Measurements from ENCODE around the gene PARD6A. TPM values are rescaled to one million over a fixed set of nuclear protein-coding genes. Genes with fewer than 3 reads are reported as not detected.

Gene PARD6A
- total and polyA plus RNA-seq, 2 of the 13 experiments (the other 11 are each of a cell fraction or from before 2014, with no cell fraction given) = 3.5 to 4.3 TPM

GRCh38 chr16:67660564-67661028 is at the start of gene PARD6A (continued):
- TF ChIP-seq ZNF407 (CRISPR knock-in tag; IDR thresholded peaks at IDR 0.05; ENCODE audit: not compliant biosample characterization) = peak; percentile 0
- no peak; the same call in 1 of the 2 replicates for TF ChIP-seq ATF1 (CRISPR knock-in tag; IDR thresholded peaks at IDR 0.05)
- TF ChIP-seq NFRKB (IDR thresholded peaks at IDR 0.05) = no peak
- TF ChIP-seq ZSCAN31 (CRISPR knock-in tag; IDR thresholded peaks at IDR 0.05; ENCODE audit: low read depth) = no peak
- 0 out of 2 replicates have a peak, but pooled peaks have one; percentile 81 for TF ChIP-seq REXO4 (CRISPR knock-in tag; IDR thresholded peaks at IDR 0.05; ENCODE audit: borderline replicate concordance)
- TF ChIP-seq NR2F6 (IDR thresholded peaks at IDR 0.05) = no peak
- no peak for TF ChIP-seq NR2F6 (CRISPR knock-in tag; IDR thresholded peaks at IDR 0.05)
- TF ChIP-seq CREB3 (CRISPR knock-in tag; IDR thresholded peaks at IDR 0.05) = no peak; the same call in 1 of the 2 replicates
- no peak for TF ChIP-seq RORA (CRISPR knock-in tag; IDR thresholded peaks at IDR 0.05)
- TF ChIP-seq ZNF143 (CRISPR knock-in tag; IDR thresholded peaks at IDR 0.05) = no peak
- TF ChIP-seq ZSCAN30 (CRISPR knock-in tag; IDR thresholded peaks at IDR 0.05) = no peak
- no peak for TF ChIP-seq NAIF1 (CRISPR knock-in tag; IDR thresholded peaks at IDR 0.05; ENCODE audit: borderline replicate concordance)
- TF ChIP-seq ZNF772 (CRISPR knock-in tag; IDR thresholded peaks at IDR 0.05) = no peak
- TF ChIP-seq ZNF879 (CRISPR knock-in tag; IDR thresholded peaks at IDR 0.05) = peak; percentile 48; the same call in 1 of the 2 replicates
- no peak for TF ChIP-seq ZKSCAN5 (CRISPR knock-in tag; IDR thresholded peaks at IDR 0.05)
- peak; percentile 63; the same call in 1 of the 2 replicates for TF ChIP-seq KDM1A (CRISPR knock-in tag; IDR thresholded peaks at IDR 0.05)
- no peak for TF ChIP-seq ZNF3 (CRISPR knock-in tag; IDR thresholded peaks at IDR 0.05)
- TF ChIP-seq PBX2 (CRISPR knock-in tag; IDR thresholded peaks at IDR 0.05) = no peak
- TF ChIP-seq, protein P1, sequence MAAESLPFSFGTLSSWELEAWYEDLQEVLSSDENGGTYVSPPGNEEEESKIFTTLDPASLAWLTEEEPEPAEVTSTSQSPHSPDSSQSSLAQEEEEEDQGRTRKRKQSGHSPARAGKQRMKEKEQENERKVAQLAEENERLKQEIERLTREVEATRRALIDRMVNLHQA (CRISPR knock-in tag; IDR thresholded peaks at IDR 0.05) = no peak
- TF ChIP-seq ZNF20 (CRISPR knock-in tag; IDR thresholded peaks at IDR 0.05) = no peak
- TF ChIP-seq ZNF350 (CRISPR knock-in tag; IDR thresholded peaks at IDR 0.05; ENCODE audit: borderline replicate concordance, low read depth) = 0 out of 2 replicates have a peak, but pooled peaks have one; percentile 38

Data from HepG2 (cell line).